T-helper 22 cell (primary cell): ENCODE results near the gene DSCAM.

Source experiments
- DNase-seq: peaks from one replicate; pipeline ENCODE4 v3.0.0-alpha.2; 2020; ENCODE audit warnings: low read depth

The DSCAM gene

DNA sequence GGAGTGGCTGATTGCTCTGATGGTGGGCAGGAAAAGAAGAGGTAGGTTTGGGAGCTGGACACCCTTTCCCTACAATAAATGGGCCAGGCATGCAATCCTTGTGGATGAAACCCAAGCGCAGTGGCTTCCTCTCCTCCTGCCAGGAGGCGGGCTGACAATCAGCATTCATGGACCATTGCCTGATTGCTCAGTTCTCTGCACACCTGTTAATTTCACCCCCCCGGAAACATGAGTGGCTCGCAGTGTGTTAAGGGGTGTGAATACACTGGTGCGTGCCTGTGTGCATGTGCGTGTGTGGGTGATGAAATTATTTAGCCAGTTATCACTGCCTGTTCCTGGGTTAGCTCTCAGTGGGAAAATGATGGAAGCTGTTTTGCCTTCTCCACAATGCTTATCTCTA is 669.0 kb downstream of the DSCAM start:
- DNase-seq = no peak

DNA sequence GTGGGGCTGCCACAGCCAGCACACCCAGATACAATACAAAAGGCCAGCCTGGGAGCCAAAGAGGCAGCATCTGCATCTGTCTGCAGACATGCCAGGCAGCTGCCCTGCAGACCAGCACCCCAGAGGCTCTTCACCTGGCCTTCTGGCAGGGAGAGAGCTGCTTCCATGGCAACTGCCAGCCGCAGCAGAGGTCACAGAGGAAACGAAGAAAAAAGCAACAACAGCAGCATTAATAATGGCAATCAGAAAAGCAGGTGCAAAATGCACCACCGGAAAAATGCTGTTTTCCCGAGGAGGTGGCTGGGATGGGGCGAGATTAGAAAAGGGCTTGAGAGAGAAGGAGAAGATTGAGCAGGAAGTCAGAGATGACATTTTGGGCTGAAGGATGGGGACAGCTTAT is 670.2 kb downstream of the DSCAM start:
- no peak for DNase-seq

DNA sequence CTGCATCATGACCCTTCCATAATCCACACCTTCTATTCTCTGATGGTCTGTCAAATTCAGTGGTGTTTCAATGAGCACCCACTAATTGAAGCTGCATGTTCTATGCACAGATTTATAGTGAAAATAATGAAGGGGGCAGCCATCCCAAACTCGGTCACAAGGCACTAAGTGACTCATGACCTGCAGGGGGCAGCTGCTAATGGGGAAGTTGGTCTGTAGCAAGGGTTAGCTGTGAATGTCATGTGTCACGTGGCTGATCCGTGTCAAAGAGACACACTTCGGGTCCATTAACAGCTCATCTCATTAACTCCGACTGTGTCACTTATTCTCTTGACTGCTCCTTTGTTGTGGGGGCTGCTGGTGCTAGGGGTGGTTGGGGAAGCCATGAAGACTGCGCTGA is 673.1 kb downstream of the DSCAM start:
- DNase-seq = no peak

DNA sequence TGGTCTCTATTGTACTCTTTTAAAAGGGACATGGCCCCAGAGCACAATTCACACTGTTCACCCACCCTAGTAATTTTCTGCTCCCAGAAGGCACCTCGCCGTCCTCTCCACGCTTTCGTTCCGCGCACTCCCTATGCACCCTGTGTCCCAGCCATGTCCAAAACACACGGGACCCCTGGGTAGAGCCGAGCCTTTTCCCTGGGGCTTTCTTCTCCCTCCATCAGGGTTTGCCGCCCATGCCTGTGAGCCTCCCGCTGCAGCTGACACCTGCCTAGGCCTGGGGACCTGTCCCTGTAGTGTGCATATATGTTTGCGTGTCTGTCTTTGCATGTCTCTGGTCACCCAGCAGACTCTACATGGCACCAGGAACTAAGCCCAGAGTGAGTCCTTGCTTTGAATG is 677.0 kb downstream of the DSCAM start:
- DNase-seq = no peak

DNA sequence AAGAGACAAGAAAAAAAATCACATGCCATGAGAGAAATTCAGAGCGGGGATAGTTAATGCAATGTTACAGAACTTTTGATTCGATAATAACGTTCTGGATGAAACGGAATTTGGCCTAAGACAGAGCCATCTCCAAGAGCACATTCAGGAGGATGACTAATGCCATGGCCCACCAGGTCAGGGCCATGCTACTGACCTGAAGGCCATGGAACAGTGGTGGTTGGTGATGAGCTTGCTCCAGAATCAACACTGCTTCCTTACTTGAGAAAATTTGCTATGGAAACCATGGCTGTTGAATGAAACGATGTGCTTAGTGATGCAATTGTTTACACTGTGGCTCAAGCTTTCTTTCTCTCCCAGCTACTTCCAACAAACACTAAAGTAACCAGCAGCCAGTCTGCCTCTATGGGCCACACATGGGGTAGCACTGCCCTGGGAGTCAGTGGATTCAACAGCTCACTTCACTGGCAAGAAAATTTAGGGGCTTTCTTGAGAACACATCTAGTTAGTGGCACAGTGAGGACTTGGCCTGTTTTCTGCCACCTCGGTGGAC is 680.6 kb downstream of the DSCAM start:
- no peak for DNase-seq

DNA sequence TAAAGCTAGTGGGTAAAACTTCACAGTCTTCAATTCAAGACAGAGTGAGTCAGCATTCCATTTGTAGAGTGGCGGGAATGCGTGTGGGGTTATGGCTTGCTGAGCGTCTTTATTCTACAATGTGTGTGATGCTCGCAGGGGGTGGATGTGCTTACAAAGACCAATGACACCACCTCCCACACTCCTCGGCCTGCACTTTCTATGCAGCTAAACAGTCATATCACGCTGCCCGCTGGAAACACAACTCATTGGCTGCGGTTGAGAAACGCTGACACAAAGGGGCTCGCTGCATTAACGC is 681.2 kb downstream of the DSCAM start:
- DNase-seq = no peak

DNA sequence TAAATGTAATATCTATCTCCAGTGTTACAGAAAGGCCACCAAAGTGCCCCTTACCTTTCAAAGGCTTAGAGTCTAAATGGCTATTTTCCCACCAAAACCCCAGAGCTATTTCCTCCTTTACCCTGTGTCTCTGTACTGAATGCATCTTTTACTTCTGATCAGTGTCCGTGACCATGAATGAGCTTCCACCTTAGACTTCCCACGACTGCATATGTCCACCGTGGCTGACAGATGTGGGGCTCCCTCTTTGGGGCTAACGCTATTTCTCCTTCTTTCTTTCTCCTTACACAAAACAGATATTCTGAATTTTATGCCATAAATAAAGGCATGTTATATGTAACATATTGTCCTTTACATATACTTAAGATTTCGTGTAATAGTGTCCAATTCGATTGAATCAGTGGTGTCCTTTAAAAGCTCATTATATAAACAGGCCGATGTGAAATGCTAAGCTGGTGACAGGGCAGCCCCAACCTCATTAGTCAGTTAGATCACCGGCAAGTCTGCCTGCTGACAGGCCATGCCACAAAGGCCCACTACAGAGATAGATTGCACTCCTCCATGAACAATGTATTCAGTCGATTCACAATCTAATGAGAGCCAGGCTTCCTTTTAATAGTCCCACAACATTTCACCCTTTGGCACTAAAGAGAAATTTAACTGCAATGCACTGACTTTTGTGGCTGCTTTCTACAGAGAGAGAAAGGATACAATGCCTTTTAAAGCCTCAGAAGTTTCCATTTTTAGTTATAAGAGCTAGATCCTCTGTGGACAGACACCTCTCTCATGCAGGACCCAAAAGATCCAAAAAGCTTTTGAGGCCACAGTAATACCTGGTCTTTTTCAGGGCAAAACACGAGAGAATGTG is 681.8 kb downstream of the DSCAM start:
- DNase-seq = no peak

DNA sequence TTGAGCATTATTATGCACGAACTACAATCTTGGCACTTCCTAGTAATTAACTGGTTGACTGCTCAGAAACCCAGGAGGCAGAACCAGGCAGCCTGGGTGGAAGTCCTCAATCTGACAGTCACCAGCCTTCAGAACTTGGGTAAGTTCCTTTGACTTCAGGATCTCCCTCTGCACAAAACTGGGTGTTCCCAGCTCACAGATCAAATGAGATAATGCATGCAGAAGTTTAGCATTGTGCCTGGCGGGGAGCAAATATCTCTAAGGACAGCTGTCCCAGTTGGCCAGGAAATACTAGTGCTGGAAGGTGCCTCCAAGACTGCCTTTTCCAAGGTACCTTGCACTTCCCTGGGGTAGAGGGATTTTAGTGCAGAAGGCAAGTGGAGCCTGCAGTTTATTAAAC is 684.9 kb downstream of the DSCAM start:
- DNase-seq = no peak

DNA sequence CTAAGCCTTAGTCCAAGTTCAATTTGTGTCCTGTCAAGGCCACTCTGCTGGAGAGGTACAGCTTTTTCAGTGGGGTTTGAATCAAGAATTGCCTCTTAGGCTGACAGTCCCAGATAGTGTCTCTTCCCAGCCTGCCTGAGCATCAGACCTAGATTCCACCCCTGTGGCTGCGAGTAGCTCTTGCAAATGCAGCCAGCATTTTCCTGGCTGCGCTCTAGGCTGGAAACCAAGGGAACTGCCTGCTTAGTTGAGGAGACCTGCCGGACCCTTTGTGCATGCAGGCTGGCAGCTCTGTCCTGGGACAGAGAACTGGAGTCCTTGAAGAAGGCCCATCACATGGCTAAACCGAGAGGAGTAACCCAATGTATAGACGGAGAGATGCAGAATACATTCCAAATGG is 686.0 kb downstream of the DSCAM start:
- DNase-seq = no peak

DNA sequence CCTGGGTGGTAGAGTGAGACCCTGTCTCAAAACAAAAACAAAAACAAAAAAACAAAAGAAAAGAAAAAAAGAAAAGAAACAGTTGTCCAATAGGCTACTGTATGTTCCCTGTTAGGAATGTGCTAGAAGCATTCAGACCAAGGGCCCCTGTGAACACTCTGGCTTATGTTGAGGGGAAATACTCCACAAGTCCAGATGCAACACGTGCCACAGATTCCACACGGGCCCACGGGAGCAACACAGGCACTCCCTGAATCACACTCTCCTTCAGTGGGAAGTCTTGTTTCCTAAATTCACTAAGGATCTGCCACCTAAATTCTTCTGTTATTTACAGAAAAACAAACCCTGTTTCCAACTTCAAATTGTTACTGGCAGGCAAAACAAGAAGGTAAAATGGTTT is 688.6 kb downstream of the DSCAM start:
- DNase-seq = no peak

DNA sequence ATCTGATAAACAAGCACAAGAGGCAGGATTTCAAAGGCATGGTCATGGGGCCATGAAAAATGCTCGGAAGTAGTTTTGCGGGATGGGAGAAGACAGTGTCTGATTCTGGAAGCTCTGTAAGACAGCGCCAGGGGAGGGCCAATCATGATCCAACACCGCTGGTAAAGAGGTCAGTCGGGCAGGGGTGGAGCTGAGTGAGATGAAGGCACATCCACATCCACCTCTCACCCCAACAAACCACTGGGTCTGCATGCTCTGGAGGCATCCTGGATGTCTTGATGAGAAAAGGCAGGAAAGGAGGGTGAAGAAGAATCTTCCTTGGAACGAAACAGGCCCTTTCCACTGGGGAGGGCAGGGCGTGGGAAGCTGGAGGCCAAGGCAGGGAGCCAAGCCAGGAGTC is 691.4 kb downstream of the DSCAM start:
- no peak for DNase-seq

DNA sequence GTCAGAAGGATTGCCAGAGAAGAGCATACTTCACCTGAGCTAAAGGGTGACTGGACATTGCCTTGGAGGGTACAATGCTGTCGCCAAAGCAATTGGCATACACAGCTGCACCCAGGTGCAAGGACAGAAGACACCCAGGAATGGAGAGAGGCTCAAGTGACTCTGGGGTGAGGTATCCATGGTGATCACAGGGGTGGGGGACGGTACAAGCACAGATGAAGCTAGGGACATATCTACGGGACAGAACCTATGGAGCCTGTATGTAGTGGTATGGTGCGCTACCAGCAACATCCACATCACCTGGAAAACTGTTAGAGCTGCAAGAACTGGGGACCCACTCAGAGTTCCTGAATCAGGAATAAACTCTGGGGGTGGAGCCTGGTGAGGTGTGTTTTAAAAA is 693.6 kb downstream of the DSCAM start:
- DNase-seq = no peak

DNA sequence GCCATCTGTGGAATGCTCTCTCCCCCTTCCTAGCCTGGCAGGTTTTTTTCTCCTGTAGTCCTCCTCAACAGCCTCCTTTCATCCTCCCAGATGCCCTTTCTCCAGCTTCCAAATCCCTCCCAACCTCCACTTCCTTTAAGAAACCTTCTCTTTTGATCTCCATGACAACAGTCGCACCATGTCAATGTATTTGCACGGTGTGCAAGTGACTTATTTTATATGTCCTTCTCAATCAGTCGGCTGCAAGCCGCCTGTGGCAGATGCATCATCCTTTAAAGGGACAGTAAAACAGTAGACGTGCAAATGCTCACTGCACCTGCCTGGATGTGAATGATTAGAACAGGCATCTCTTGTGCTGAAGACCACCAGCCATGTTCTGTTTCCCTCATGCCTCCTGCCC is 694.5 kb downstream of the DSCAM start:
- DNase-seq = no peak

DNA sequence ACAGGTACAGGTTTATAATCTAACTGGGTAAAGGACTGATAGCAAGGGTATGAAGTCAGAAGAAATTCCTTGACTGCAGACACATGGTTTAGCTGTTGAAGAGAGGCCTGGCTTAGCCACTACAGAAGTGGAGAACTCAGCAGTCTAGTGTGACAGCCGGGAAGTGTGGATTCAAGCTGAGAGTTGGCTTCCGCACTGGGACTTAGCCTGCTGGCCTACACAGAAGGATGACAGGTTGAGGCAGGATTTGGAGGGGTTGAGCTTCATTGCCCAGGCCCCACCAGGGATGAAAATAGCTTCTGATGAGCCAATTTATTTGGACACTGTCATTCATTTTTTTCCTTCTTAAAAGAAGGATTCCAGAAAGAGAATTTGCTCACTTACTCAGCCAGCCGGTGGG is 695.3 kb downstream of the DSCAM start:
- no peak for DNase-seq

DNA sequence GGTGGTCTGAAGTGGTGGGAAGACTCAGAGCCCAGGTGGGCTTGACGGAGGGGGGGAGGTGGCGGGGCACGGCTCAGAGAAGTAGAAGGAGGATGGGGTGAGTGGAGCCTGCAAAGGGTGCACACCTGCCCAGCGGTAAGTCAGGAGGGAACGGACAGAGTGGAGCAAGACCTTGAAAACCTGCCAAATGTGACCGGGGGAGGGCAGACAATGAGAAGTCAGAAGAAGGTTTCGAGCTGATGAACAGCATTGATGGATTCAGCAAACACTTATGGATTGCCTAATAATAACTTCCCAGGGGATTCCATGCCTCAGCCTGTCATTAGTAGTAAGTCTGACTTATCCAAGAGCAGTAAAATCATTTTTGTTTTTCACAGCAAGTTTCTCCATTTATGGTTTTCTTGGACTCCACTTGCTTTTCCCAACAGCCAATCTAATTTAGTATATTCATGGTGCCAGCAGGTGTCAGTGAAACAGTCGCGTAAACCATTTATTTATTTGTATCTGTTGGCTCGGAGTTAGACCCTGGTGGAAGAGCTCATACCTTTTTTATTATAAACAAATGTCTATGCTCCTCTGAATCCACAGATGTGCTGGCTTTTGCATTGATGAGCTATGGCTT is 700.6 kb downstream of the DSCAM start:
- no peak for DNase-seq

DNA sequence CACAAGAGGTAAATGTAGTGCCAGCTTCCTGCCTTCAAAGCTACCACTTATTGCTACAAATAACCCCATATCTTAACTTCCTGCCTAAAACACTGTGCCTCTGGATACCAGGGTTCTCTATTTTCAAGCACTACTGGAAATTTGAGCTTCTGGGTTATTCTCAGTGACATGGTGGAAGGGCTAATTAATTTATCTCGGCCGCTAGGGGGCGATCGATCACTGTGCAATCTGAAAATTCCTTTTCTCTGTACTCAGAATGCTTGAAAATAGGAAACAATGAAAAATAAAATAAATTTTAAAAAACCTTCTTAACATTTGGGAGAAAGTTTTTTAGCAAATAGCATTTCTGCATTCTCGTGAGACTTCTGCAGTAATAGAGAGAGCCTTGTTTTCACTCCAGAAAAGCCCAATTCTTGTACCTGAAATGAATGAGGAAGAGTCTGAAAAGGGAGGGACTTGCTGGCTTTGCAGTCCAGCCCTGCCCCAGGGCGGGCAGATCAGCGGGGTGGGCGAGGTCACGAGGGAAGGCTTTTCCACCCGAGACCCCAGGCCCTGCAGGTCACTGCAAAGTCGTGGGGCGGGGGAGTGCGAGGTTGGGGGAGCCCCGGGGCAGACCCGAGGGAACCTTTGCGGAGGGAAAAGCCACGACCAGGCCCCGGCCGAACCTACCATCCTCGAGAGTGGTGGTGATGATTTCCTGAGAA is 703.0 kb downstream of the DSCAM start:
- no peak for DNase-seq

DNA sequence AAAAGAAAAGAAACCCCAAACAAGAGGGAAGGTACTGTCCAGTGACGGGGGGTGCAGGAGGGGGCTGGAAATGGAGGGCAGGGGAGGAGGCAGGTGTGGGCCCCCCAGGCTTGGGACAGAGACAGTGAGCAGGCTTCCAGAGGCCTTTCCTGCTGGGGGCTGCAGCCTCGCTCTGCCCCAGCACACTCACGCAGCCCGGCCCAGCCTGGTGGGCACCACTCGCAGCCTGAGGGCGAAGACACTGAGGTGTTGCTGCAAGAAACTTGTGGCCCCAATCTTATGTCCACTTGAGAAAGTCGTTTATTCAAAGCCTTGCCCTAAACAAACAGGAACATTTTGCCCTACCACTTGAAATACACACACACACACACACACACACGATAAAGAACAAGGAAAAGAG is 705.3 kb downstream of the DSCAM start:
- no peak for DNase-seq

DNA sequence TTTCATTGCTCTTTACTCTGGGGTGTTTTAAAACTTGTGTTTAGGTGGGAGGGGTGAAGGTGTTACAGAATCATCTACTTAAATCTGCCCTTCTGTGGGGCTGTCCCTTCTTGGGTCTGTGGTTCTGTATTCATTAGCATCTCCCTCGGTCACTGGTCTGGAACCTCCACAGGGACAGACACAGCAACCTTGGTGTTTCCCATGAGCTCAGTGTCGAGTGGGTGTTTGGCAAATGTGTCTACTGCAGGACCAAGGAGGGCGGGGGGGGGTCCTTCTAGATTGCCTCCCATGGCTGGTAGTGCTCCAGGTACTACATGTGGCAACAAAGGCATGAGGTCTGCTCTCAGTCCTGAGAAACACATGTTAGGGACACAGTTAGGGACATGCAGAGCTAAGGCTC is 706.3 kb downstream of the DSCAM start:
- no peak for DNase-seq

DNA sequence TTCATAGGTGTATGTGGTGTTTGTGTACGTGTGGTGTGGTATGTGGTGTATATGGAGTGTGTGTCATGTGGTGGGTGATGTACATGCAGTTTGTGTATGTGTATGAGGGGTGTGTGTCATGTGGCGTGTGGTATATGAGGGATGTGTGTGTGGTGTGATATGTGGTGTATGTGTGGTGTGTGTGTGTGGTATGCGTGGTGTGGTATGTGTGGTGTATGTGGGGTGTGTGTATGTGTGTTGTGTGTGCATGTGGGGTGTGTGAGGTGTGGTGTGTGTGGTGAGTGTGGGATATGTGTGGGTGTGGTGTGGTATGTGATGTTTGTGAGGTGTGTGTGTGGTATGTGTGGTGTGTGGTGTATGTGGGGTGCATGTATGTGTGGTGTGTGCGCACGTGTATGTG is 707.3 kb downstream of the DSCAM start:
- DNase-seq = no peak

DNA sequence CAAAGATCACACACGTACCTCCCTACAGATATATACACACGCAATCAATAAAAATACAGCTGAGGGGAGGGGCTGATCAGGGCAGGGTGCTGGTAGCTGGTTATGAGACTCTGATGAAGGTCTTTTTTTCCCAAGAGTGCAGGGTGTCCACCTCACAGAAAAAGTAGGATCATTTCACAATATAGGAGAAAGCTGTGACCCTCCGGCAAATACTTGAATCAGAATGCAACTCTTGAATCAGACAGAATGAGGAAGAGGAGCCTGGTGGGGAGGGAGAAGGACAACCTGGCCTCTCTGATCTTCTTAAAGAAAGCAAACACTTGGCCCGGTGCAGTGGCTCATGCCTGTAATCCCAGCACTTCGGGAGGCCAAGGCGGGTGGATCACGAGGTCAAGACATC is 710.4 kb downstream of the DSCAM start:
- no peak for DNase-seq

DNA sequence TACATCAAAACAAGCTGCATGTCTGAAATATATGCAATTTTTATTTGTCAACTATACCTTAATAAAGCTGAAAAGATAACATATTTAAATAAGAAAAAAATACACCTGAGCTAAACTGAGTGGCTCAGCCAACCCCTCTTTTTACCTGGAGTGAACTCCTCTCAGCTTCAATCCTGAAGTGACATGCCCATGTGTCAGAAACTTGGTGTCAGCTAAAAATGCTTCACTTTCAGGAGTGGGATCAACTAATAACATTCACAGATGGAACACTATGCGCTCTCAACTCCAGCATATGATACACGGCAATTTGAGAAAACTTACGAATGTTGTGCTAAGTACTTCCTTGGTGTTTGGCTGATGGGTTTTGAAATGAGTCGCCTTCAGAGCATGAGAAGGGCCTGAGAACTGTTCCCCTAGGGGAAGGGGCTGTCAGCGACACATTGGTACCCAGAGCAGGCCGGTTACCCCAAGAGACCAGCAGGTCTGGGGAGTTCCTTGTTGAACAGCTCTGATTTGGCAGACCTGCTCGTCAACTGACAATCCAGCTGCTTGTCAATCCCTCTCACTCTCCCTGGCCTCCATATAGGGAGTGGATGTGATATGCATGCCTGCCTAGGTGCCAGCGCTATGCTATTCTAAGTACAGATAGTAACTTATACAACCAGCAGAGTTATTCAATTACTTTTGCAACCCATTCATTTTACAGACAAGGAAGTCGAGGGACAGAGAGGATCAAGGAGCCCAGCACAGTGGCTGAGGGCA is 712.0 kb downstream of the DSCAM start:
- no peak for DNase-seq

DNA sequence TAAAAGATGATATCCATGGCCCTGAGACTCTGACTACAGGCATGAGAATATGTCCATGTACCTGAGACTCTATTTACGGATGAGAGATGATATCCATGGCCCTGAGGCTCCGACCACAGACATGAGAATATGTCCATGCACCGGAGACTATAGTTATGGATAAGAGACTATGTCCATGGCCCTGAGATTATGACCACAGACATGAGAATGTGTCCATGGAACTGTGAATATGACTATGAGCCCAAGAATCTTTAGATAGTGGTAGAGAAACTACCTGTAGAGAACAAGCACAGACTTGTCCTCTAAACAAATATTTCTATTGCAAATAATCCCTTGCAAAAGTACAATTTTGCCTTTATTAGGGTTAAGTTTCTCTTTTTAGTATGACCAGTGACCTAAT is 716.5 kb downstream of the DSCAM start:
- DNase-seq = no peak
